VCaP (cell line): ENCODE measurements around the gene RSPO1.

Source experiments
- H3K27ac ChIP-seq: fragments of 450-650 bp; 2 replicates; pipeline ENCODE4 v1.5.1; 2017
- CTCF ChIP-seq: fragments of 450-650 bp; conservative IDR thresholded peaks from 2 replicates; pipeline ENCODE4 v1.5.1; 2017; ENCODE audit warnings: mild to moderate bottlenecking, moderate library complexity

RSPO1 gene

GRCh38 chr1:37662031-37662755 is 27.5 kb upstream of the RSPO1 start:
- TF ChIP-seq CTCF = no peak
- H3K27ac ChIP-seq = no peak overlapping the region

GRCh38 chr1:37661401-37661800 is 26.7 kb upstream of the RSPO1 start:
- H3K27ac ChIP-seq = no peak overlapping the region
- no peak for TF ChIP-seq CTCF

- no peak overlapping the region for H3K27ac ChIP-seq
- TF ChIP-seq CTCF = no peak
Measured at GRCh38 chr1:37660664-37661063, 26.0 kb upstream of the RSPO1 start.

- no peak for TF ChIP-seq CTCF
- H3K27ac ChIP-seq = no peak overlapping the region
Measured at GRCh38 chr1:37658486-37658885, 23.8 kb upstream of the RSPO1 start.

- no peak for TF ChIP-seq CTCF
- H3K27ac ChIP-seq = no peak overlapping the region
Measured at GRCh38 chr1:37657620-37658412, 23.1 kb upstream of the RSPO1 start.

- TF ChIP-seq CTCF = no peak
- H3K27ac ChIP-seq = no peak overlapping the region
Measured at GRCh38 chr1:37656881-37657280, 22.2 kb upstream of the RSPO1 start.

- TF ChIP-seq CTCF = no peak
- no peak overlapping the region for H3K27ac ChIP-seq
Measured at GRCh38 chr1:37656026-37656425, 21.3 kb upstream of the RSPO1 start.
